GM12873 (cell line): ENCODE measurements around the gene CMBL.

Experiments
- CTCF ChIP-seq: IDR thresholded peaks from 2 replicates; pipeline ENCODE4 v1.5.1; 2012; ENCODE audit warnings: low read depth, mild to moderate bottlenecking, moderate library complexity, low read length, control low read depth; ENCODE audit not compliant: insufficient read depth; ENCODE audit errors: missing control alignments

The CMBL gene

GRCh38 chr5:10307206-10308148, at the start of gene CMBL:
CMBL (minus strand) TSS chr5:10307902; CDS start chr5:10290762, 17,140 bp downstream.
- TF ChIP-seq CTCF: no peak

DNA sequence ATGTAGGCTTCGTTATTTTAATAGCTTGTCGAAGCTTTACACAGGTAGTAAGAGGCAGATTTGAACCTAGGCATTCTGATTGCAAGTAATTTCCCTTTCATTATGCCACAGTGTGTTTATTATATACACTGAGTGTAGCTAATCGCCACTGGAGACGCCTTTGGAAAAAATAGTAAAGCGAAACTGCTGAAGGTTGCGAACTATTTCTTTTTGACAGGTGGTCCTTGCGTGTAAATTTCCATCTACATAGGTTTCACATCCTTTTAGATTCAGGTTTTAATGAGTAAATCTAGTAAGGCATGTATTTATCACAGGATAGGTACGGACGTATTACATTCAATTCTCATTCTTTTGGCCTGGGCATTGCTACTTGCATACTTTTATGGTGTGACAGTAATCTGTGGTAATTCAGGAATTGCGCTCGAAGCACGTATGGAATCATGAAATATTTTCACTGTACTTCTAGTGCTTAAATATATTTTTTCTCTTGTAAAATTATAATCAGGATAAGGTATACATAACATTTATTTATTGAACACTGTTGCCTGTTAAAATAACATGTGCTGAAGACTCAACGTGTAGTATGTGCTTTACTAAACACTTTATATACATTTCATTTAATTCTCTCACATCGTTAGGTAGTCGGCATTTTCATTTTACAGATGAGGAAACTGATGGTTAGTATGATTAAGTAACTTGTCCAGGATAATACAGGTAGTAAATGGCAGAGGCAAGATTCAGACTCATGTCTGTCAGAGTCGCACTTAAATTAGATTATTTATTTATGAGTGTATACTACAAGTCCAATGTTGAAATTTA, 47.6 kb upstream of the CMBL start:
- TF ChIP-seq CTCF: no peak

GRCh38 chr5:10354048-10354872, 46.6 kb upstream of the CMBL start:
- TF ChIP-seq CTCF: no peak

DNA sequence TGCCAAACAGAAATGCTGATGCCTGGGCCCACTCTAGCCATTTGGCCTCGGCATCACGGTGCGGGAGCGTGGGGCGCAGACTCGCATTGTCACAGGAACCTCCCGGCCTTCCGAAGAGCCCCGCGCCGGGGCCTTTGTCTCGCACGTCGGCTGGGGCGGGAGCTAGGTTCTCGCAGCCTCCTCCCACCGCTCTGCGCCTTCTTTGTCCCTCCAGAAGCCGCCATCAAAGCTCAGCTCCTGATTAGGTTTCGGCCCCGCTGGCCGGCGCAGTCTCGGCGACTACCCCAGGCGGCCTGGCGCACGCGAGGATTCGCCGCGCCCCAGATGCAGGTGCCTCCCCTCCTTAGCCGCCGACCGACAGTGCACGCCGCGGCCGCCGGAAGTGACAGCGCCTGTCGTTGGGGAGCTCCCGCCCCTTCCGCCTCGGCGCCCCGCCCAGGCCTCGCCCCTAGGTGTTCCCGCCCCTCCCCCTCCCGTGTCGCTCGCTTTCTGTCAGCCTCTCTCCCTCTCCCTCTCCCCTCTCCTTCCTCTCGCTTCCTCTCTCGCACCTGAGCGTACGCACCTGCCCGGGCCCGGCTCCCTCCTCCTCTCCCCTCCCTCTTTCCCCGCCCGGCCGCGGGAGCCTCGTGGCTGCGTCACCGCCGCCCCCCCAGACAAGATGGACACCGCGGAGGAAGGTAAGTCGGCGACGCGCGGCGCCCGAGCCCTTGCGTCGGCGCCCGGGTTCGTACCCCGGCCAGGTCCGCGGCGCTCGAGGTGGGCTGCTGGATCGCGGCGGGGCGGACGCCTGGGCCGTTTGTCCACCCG, 45.7 kb upstream of the CMBL start, which contains the start of gene MARCHF6:
TSS of gene MARCHF6 (plus strand) at position 455 of the 807 bp plus-strand sequence. CDS start at position 659, 204 bp downstream.
- no peak for TF ChIP-seq CTCF

- no peak for TF ChIP-seq CTCF
Observed at GRCh38 chr5:10352430-10353240, 44.9 kb upstream of the CMBL start.

DNA sequence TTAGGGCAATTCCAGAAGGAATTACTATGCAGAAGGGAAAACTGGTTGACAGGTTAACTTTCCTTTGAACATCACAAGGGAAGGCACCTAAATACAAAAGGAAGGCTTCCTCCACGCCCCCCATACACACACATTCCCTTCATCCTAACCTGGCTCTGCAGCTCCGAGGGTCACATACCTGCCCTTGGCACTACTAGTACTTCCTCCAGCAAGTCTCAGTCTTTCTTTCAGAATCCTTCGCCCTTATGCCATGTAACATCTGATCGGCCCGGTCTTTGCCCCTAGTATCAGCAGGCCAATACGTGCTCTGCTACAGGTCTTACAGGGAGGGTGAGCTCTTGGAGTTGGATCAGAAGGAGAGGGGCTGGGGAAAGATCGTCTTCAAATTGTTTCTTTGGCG, 44.2 kb upstream of the CMBL start:
- no peak for TF ChIP-seq CTCF
